Gastroesophageal sphincter (tissue), 3 donors: ENCODE results near the gene VGF.

ENCODE experiments used
- CTCF ChIP-seq, 4 experiments: fragments of 200-600 bp in 2 of 4; fragments of 450-650 bp in 2 of 4; sonication (generic) in 1 of 4; IDR thresholded peaks; one replicate each; pipeline ENCODE4 v1.5.1; 2017 to 2019; ENCODE audit warnings: antibody characterized with exemption in 4 of 4, mild to moderate bottlenecking in 2 of 4, moderate library complexity in 2 of 4
- EP300 ChIP-seq: sonication (generic); formaldehyde crosslinking; IDR thresholded peaks from one replicate; pipeline ENCODE4 v1.6.1; 2017; ENCODE audit warnings: antibody characterized with exemption, mild to moderate bottlenecking
- POLR2A ChIP-seq, 2 donors: fragments of 450-650 bp; IDR thresholded peaks; one replicate each; pipeline ENCODE4 v1.6.1; 2017; ENCODE audit warnings: antibody characterized with exemption in 2 of 2, mild to moderate bottlenecking in 2 of 2, moderate library complexity in 1 of 2
- POLR2AphosphoS5 ChIP-seq: sonication (generic); formaldehyde crosslinking; IDR thresholded peaks from one replicate; pipeline ENCODE4 v1.6.1; 2017; ENCODE audit warnings: antibody characterized with exemption

GRCh38 chr7:101161692-101162471, 3.5 kb downstream of the VGF start:
- no peak for TF ChIP-seq POLR2AphosphoS5
- no peak for TF ChIP-seq CTCF (IDR thresholded peaks at IDR 0.05)
- no peak for TF ChIP-seq EP300
- TF ChIP-seq POLR2A (IDR thresholded peaks at IDR 0.05), result no peak
